GM12892 (cell line): Measurements from ENCODE around the gene KLK15.
A peak's percentile ranks its signal among the peaks of the same experiment; 100 is the strongest.

ENCODE experiments used
- DNase-seq: peaks from one replicate; pipeline ENCODE4 v3.0.0; 2011; ENCODE audit not compliant: insufficient read length
- FAIRE-seq: peaks from 2 replicates; lab custom pipeline; 2011; peaks lifted over from hg19 to GRCh38; lab: Jason Lieb, UNC
- POLR2A ChIP-seq: IDR thresholded peaks from 2 replicates; pipeline ENCODE4 v1.6.1; 2011; ENCODE audit warnings: low read depth, low read length, control low read depth
- POLR2AphosphoS5 ChIP-seq: IDR thresholded peaks from 2 replicates; pipeline ENCODE4 v1.6.1; 2011; ENCODE audit warnings: low read depth, low read length, control low read depth
- TAF1 ChIP-seq: IDR thresholded peaks from 2 replicates; pipeline ENCODE4 v1.6.1; 2011; ENCODE audit warnings: low read depth, mild to moderate bottlenecking, control low read depth, low read length, borderline replicate concordance

KLK15 gene

DNA sequence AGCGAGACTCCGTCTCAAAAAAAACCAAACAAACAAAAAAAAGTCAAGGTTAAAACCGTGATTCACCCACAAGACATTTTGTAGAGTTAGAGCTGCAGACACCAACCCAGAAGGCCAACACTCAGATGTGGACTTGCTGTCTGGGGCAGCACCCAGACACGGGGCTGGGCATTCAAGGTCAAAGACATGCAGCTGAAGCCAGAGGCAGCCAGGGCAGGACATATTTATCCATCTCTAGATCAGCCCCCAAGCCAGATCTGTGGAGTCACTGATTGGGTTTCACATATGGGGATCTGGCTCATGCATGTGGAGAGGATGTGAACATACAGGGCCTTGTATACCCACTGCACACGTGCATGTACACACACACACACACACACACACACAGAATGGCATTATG lies 3.6 kb downstream of the KLK15 start:
- TF ChIP-seq POLR2AphosphoS5 (no peak), TAF1 (no peak), POLR2A (no peak)
- DNase-seq: no peak
- no peak for FAIRE-seq

DNA sequence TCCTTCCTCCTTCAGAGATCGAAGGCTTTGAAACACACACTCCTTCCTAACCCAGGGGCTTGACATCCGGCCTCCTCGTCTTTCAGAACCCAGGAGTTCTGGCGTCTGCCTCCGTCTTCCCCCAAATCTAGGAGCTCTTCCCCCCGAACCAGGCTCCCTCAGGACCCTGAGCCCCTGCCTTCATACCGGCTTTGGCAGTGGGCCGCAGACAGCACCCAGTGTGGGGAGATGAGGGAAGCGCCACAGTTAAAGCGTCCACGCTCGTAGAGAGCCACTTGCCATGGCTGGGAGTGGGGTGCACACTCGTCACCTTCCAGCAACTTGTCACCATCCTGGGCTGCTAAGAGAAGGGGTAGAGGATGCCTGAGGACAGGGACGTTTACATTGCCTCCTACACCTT lies 5.9 kb downstream of the KLK15 start:
- DNase-seq: no peak
- TF ChIP-seq TAF1 (no peak), POLR2AphosphoS5 (no peak), POLR2A (no peak)
- no peak for FAIRE-seq

DNA sequence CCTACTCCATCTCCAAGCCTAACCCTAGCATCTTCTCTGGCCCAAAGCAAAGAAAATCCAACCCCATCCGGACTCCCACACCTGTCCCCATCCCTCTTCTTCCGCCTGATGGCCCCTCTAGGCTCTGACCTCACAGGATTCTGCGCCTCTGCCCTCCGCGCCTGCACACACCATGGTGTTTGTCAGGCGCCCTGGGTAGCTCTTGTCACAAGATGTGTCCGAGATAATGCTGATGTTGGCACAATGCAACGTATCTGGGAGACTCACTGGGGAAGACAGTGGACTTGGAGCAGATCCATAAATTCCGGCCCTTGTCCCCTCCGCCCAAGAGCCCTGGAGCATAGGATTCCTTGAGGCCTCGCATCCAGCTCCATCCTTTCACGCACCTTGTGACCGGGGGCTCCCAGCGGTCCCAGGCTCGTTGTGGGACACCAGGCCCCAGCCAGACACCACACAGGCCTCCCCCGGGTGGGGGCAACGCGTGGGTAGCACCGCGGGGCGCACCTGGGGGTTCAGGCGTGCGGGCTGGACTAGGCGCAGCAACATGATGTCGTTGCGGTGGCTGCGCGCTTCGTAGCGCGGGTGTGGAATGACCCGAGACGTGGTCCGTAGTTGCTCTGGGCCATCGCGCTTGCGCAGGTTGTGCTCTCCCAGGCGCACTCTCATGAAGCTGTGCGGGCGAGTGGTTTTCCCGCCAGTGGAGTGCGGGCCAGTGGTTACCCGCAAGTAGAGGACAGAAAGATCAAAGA lies 6.7 kb downstream of the KLK15 start:
- TF ChIP-seq POLR2A (no peak), TAF1 (no peak), POLR2AphosphoS5 (no peak)
- no peak for FAIRE-seq
- DNase-seq: no peak

DNA sequence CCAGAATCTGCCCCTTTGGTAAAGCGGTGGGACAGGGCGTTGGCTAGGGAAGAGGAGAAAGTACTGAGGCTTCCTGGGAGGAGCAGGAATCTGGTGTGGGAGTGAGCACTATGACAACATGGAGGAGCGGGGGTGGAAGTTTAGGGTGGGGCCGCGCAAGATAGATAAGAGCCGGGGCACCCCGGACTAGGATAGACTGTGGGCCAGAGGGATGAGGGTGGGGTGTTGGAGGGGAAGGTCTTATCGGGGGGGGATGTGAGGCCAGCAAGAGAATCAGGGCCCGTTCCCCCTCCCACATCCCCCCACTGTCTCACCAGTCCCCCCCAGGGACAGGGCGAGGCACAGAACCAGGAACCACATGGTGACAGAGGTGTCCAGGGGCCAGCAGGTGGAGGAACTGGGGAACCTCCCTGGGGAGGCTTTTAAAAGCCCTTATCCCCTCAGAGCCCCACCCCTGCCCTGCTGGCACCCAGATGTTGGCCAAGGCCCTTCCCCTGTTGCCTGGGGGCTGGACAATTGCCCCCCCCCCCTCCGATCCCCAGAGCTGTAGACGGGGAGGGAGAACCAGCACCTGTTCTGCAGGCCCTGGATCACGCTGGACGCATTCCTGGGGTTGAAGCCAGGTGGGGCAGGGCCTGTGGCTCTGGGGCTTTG lies 9.9 kb downstream of the KLK15 start, which contains the start of gene KLK1:
Gene KLK1 (minus strand): TSS at position 399 of the 654 bp plus-strand sequence. CDS start 39 bp downstream, at position 360.
- TF ChIP-seq POLR2A: no peak
- DNase-seq: no peak
- no peak for FAIRE-seq

DNA sequence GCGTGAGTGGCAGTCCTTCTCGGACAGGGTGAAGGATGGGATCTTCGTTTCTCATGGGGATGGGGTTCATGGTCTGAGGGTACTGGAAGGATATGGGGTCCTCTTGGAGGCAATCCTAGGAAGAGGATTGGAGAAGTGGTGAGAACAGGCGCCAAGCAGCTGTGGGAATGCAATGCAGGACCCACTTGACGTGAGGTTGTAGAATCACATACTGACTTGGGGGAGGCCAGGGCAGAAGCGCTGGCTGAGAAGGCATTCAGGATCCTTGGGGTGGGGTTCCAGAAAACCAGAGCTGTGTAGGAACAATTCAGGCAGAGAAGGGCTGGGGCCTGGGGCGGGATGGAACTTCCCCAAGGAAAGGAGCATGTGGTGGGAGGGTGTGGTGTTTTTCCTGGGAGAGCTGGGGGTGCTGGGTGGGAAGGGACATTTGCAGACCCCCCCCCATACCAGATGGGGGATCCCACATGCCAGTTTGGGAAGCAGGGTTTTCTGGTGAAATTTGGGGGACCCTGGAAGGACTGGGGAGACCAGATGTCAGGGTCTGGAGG lies 10.6 kb downstream of the KLK15 start:
- FAIRE-seq (no peak), DNase-seq (no peak)
- TF ChIP-seq POLR2AphosphoS5 (no peak), POLR2A (no peak), TAF1 (no peak)

DNA sequence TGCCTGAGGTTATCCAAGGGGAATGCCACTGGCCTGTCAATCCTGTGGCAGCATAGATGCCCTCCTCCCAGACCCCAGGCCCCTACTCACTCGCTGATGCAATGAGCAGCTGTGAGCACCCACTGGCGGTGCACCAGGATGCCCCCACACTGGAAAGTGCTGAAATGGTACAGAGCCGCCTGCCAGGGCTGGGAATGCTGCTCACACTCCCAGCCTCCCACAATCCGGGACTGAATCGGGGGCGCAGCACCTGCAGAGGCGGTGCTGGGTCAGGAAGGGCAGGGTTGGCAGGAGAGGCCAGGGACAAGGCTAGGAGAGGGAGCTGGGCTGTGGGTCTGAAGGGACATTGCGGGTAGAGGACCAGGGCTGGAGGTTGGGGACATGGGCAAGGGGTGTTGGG lies 11.8 kb downstream of the KLK15 start:
- no peak for TF ChIP-seq POLR2A
- TF ChIP-seq TAF1: no peak
- no peak for TF ChIP-seq POLR2AphosphoS5
- no peak for FAIRE-seq
- no peak for DNase-seq

DNA sequence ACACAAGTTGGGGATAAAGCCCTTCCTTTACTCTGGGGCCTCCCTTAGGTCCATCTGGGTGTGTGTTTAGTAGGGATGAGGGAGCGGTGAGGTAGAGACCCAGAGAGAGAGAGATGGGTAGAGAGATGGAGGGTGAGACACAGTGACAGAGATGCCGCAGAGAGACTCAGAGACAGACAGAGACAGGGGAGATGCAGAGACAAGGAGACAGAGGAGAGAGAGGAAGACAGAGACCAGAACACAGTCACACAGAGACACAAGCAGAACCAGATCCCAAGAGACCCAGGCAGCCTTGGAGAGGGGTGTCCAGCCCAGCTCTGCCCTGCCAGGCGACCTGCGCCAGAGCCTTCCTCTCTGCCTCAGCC lies 12.1 kb downstream of the KLK15 start:
- FAIRE-seq: no peak
- DNase-seq: no peak
- no peak for TF ChIP-seq TAF1
- TF ChIP-seq POLR2AphosphoS5: no peak
- TF ChIP-seq POLR2A: no peak

DNA sequence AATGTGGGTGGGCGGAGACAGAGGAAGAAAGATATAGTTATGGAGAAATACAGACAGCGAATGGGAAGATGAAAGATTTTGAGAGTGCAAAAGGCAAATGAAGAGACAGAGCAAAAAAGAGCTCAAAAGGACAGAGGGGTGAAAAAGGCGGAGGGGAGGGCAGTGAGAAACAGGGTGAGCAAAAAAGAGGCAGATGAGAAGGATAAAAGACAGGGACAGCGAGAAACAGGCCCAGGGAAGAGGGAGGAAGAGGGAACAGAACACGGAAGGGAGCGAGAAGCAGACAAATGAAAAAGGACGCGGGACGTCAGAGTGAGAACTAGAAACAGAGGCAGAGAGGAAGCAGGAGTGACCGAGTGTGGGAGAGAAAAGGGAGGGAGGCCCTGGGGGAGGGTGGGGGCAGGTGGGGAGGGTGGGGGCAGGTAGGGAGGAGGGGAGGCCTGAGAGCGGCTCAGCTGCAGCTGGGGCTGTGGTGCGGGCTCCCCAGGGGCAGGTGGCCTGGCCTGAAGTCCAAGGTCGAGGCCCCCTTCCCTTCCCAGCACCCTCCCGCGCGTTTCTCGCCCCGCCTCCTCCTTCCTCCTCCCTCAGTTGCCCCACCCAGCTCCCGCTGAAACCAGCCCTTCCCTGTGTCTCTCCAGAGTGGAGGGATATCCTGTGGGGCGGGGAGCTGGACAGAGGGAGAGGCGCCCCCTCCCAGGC lies 12.7 kb downstream of the KLK15 start:
- peak; percentile 68 for FAIRE-seq
- TF ChIP-seq TAF1 (no peak), POLR2A (no peak), POLR2AphosphoS5 (no peak)
- DNase-seq: peak; percentile 60

DNA sequence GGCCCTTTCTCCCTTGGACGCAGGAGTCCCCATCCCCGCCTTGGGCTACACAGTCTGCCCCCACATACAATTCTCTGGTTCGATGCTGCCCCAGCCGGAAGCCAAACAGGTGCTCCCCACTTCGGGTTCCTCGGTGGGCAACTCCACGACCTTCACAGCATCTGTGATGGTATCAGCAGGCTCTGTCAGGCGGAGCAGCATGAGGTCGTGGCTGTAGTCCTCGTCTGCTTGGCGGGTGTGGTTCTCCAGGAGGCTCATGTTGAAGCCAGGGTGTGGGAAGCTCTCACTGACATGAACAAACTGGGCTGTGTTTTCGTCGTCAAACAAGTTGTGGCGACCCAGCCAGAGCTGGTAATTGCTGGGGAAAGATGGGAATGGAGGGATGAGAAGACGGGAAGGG lies 13.3 kb downstream of the KLK15 start:
- DNase-seq (no peak), FAIRE-seq (peak; percentile 76)
- TF ChIP-seq POLR2A (no peak), POLR2AphosphoS5 (no peak), TAF1 (no peak)

DNA sequence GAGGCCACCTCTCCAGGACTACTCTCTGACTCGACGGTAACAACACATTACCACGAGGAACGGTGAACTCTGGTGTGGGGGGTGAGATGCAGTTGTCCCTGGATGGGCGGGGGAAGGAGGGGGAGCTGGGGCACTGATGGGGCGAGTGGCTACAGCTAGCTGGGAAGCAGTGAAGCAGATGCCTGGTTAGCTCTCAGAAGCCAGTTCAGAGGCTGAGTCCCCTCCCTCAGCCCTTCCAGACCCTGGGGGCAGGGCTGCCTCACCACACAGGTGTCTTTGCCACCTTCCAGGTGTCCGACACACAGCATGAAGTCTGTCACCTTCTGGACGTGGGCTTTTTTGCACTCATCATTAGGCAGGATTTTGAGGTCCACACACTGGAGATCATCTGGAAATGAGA lies 13.7 kb downstream of the KLK15 start:
- FAIRE-seq (no peak), DNase-seq (no peak)

DNA sequence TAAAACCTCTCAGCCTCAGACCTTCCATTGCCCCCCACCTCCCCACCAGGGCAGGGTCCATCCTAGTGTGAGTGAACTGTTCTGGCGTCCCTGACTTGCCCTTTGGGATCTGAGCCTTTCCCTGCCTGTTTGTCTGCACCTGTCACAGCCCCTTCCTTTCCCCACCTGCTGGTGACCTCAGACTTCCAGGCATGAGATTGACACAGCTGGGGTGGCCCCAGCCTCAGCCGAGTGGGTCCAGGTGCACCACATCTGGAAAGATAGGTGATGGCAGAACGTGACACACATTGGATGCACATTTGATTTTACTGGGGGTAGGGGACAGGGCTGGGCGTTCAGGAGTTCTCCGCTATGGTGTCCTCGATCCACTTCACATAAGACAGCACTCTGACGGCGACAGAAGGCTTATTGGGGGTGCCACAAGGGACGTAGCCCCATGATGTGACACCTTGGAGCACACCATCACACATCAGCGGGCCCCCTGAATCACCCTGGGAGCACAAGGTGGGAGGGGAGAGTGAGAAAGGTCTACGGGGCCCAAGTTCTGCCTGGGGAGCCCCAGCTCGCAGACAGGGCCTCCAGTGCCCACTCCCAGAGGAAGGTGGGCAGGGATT lies 14.4 kb downstream of the KLK15 start:
- TF ChIP-seq POLR2AphosphoS5 (no peak), TAF1 (no peak), POLR2A (no peak)

More for the DNA sequence above, 13.7 kb downstream of the KLK15 start:
- TF ChIP-seq TAF1: no peak
- no peak for TF ChIP-seq POLR2AphosphoS5
- TF ChIP-seq POLR2A: no peak

More for the DNA sequence above, 14.4 kb downstream of the KLK15 start:
- FAIRE-seq (peak; percentile 48), DNase-seq (no peak)
